Esophagus muscularis mucosa (tissue), 4 donors: ENCODE results near the gene ACCSL. TPM values are rescaled to one million over a fixed set of nuclear protein-coding genes. Genes with fewer than 3 reads are reported as not detected.

Experiments used
- DNase-seq: peaks from one replicate; pipeline ENCODE4 v3.0.0-alpha.2; 2017; ENCODE audit errors: extremely low spot score
- H3K27ac ChIP-seq, 4 donors: fragments of 200-600 bp; sonication (generic); replicated peaks in 1 of 4; 1 replicate in 3 of 4; 2 replicates in 1 of 4; pipeline ENCODE4 v1.5.1; 2016 to 2019; ENCODE audit warnings: mild to moderate bottlenecking in 1 of 4
- H3K27me3 ChIP-seq, 4 donors: fragments of 200-600 bp; sonication (generic); one replicate each; pipeline versions ENCODE4 v1.5.1 to v1.6.0; 2016 to 2019
- H3K36me3 ChIP-seq, 4 donors: fragments of 200-600 bp; sonication (generic); one replicate each; pipeline ENCODE4 v1.5.1; 2016 to 2019
- H3K4me1 ChIP-seq, 4 donors: fragments of 200-600 bp; sonication (generic); one replicate each; pipeline ENCODE4 v1.5.1; 2016 to 2019
- H3K4me3 ChIP-seq, 4 donors: fragments of 200-600 bp; sonication (generic); 1 replicate in 2 of 4; 2 replicates in 2 of 4; pipeline ENCODE4 v1.5.1; 2016 to 2019; ENCODE audit warnings: mild to moderate bottlenecking in 4 of 4, moderate library complexity in 1 of 4
- H3K9me3 ChIP-seq, 4 donors: fragments of 200-600 bp; sonication (generic); 1 replicate in 3 of 4; 2 replicates in 1 of 4; pipeline ENCODE4 v1.5.1; 2016 to 2019
- CTCF ChIP-seq, 3 experiments: fragments of 200-600 bp in 2 of 3; fragments of 450-650 bp in 1 of 3; sonication (generic) in 2 of 3; IDR thresholded peaks; one replicate each; pipeline ENCODE4 v1.5.1; 2017 to 2019; ENCODE audit warnings: antibody characterized with exemption in 3 of 3, mild to moderate bottlenecking in 2 of 3, moderate library complexity in 1 of 3
- EP300 ChIP-seq: sonication (generic); formaldehyde crosslinking; IDR thresholded peaks from one replicate; pipeline ENCODE4 v1.6.1; 2017; ENCODE audit warnings: antibody characterized with exemption
- POLR2A ChIP-seq: fragments of 450-650 bp; IDR thresholded peaks from one replicate; pipeline ENCODE4 v1.6.1; 2017; ENCODE audit warnings: antibody characterized with exemption, moderate library complexity, mild to moderate bottlenecking, low read depth
- POLR2AphosphoS5 ChIP-seq, 2 donors: sonication (generic); formaldehyde crosslinking; IDR thresholded peaks; one replicate each; pipeline ENCODE4 v1.6.1; 2017; ENCODE audit warnings: antibody characterized with exemption in 2 of 2
- WGBS: methylation state at CpG from one replicate; pipeline ENCODE4 v1.1.5; 2018; 5-methylcytosine and 5-hydroxymethylcytosine counted together
- intact Hi-C: fragments of 100-400 bp; cut with DNase I; formaldehyde crosslinking; loops from one replicate; pipeline ENCODE4 v1.15.1; 2023
- total RNA-seq, 4 donors: library from RNA; depleted of rRNA; stranded (reverse); fragments of >200 nt; gene quantifications; one replicate each; pipeline versions ENCODE4 v1.1.0 to v1.2.1, GENCODE V29; 2016

ACCSL gene
- total RNA-seq, 4 donors from 2014 or later, result not detected

- no peak for DNase-seq
- WGBS, result 90% methylated on average over 8 of the region's 11 CpGs
- peaks cover 0 to 5% (median 0%) of the 10 kb centered on the region in 4 donors for H3K27me3 ChIP-seq
- H3K4me1 ChIP-seq, result no peaks in the 10 kb centered on the region
- H3K36me3 ChIP-seq, result no peaks in the 10 kb centered on the region
- TF ChIP-seq EP300, result no peak
- TF ChIP-seq CTCF (IDR thresholded peaks at IDR 0.05), result no peak
- TF ChIP-seq POLR2AphosphoS5 (IDR thresholded peaks at IDR 0.05), result no peak
- TF ChIP-seq POLR2A, result no peak
- intact Hi-C loops, result no loop called here
- peak overlapping the region; percentile 8 to 38 (median 26) for H3K27ac ChIP-seq
- H3K9me3 ChIP-seq, result no peaks in the 10 kb centered on the region
- H3K4me3 ChIP-seq, result no peak overlapping the region
These were observed 40.8 kb upstream of the ACCSL start for GRCh38 chr11:44006917-44007361.

GRCh38 chr11:44007481-44008087 lies 40.2 kb upstream of the ACCSL start:
- Histone ChIP-seq H3K4me1 (no peaks in the 10 kb centered on the region), H3K27me3 (peaks cover 0 to 2% (median 0%) of the 10 kb centered on the region in 4 donors), H3K27ac (peak overlapping the region; percentile 8 to 38 (median 26)), H3K4me3 (no peak overlapping the region), H3K36me3 (no peaks in the 10 kb centered on the region), H3K9me3 (no peaks in the 10 kb centered on the region)
- TF ChIP-seq CTCF (IDR thresholded peaks at IDR 0.05) (no peak), POLR2A (no peak), POLR2AphosphoS5 (IDR thresholded peaks at IDR 0.05) (no peak), EP300 (no peak)
- WGBS, result 97% methylated on average over 5 of the region's 5 CpGs
- DNase-seq, result no peak
- intact Hi-C loops, result no loop called here

- Histone ChIP-seq H3K27ac (peak overlapping the region in 1 of 4 donors; percentile 38), H3K36me3 (no peaks in the 10 kb centered on the region), H3K9me3 (no peaks in the 10 kb centered on the region), H3K27me3 (no peaks in the 10 kb centered on the region), H3K4me3 (no peak overlapping the region), H3K4me1 (no peaks in the 10 kb centered on the region)
- WGBS, result 96% methylated on average over 5 of the region's 5 CpGs
- TF ChIP-seq POLR2A (no peak), EP300 (no peak), POLR2AphosphoS5 (IDR thresholded peaks at IDR 0.05) (no peak), CTCF (IDR thresholded peaks at IDR 0.05) (no peak)
- intact Hi-C loops, result no loop called here
- no peak for DNase-seq
These were observed 39.7 kb upstream of the ACCSL start for GRCh38 chr11:44008088-44008501.

GRCh38 chr11:44008698-44009097 lies 39.1 kb upstream of the ACCSL start:
- no peak overlapping the region for H3K27ac ChIP-seq
- H3K9me3 ChIP-seq, result no peaks in the 10 kb centered on the region
- no peak for DNase-seq
- WGBS, result 97% methylated on average over 3 of the region's 3 CpGs
- TF ChIP-seq CTCF (IDR thresholded peaks at IDR 0.05) (no peak), EP300 (no peak), POLR2A (no peak), POLR2AphosphoS5 (IDR thresholded peaks at IDR 0.05) (no peak)
- no peaks in the 10 kb centered on the region for H3K36me3 ChIP-seq
- no peak overlapping the region for H3K4me3 ChIP-seq
- intact Hi-C loops, result no loop called here
- H3K4me1 ChIP-seq, result no peaks in the 10 kb centered on the region
- no peaks in the 10 kb centered on the region for H3K27me3 ChIP-seq

- no peaks in the 10 kb centered on the region for H3K27me3 ChIP-seq
- no peak overlapping the region for H3K27ac ChIP-seq
- intact Hi-C loops, result no loop called here
- H3K4me1 ChIP-seq, result peaks cover 0 to 2% (median 2%) of the 10 kb centered on the region in 4 donors
- no peak for DNase-seq
- no peak overlapping the region for H3K4me3 ChIP-seq
- 82% methylated on average over 4 of the region's 4 CpGs for WGBS
- H3K36me3 ChIP-seq, result no peaks in the 10 kb centered on the region
- H3K9me3 ChIP-seq, result no peaks in the 10 kb centered on the region
- no peak for TF ChIP-seq CTCF (IDR thresholded peaks at IDR 0.05)
- no peak for TF ChIP-seq EP300
- TF ChIP-seq POLR2AphosphoS5 (IDR thresholded peaks at IDR 0.05), result no peak
- no peak for TF ChIP-seq POLR2A
These were observed 37.0 kb upstream of the ACCSL start for GRCh38 chr11:44010789-44011251.
